Measurements from ENCODE around the gene MID1.

Gene MID1

GRCh38 chrX:10582945-10583344 lies 37.4 kb downstream of the MID1 start:
- H3K9me3 ChIP-seq (ENCODE audit: insufficient read depth, low read length, severe bottlenecking), result no peaks in the 10 kb centered on the region
- DNase-seq (no peak), ATAC-seq (ENCODE audit: insufficient read depth, low read depth) (no peak)
- no peak overlapping the region for H3K4me2 ChIP-seq (ENCODE audit: insufficient read depth, low read length)
- H3K27ac ChIP-seq (ENCODE audit: low read length), result no peak overlapping the region
- H2AFZ ChIP-seq (ENCODE audit: low read depth, low read length), result no peak overlapping the region
- no peak overlapping the region for H3K4me3 ChIP-seq (ENCODE audit: low read depth in 1 of 2, low read length in 2 of 2)
- no peaks in the 10 kb centered on the region for H3K27me3 ChIP-seq (ENCODE audit: insufficient read depth, low read length, poor library complexity)
- no peaks in the 10 kb centered on the region for H3K36me3 ChIP-seq (ENCODE audit: insufficient read depth, low read length)
- TF ChIP-seq, protein P1, sequence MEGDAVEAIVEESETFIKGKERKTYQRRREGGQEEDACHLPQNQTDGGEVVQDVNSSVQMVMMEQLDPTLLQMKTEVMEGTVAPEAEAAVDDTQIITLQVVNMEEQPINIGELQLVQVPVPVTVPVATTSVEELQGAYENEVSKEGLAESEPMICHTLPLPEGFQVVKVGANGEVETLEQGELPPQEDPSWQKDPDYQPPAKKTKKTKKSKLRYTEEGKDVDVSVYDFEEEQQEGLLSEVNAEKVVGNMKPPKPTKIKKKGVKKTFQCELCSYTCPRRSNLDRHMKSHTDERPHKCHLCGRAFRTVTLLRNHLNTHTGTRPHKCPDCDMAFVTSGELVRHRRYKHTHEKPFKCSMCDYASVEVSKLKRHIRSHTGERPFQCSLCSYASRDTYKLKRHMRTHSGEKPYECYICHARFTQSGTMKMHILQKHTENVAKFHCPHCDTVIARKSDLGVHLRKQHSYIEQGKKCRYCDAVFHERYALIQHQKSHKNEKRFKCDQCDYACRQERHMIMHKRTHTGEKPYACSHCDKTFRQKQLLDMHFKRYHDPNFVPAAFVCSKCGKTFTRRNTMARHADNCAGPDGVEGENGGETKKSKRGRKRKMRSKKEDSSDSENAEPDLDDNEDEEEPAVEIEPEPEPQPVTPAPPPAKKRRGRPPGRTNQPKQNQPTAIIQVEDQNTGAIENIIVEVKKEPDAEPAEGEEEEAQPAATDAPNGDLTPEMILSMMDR (IDR thresholded peaks at IDR 0.05; ENCODE audit: borderline replicate concordance, extremely low read depth, low read length, poor library complexity, severe bottlenecking), result no peak
- TF ChIP-seq EZH2 (IDR thresholded peaks at IDR 0.05; ENCODE audit: borderline replicate concordance, low read depth, low read length, severe bottlenecking), result no peak
- no peaks in the 10 kb centered on the region for H3K79me2 ChIP-seq (ENCODE audit: insufficient read depth, low read length)
- H3K9ac ChIP-seq (ENCODE audit: low read depth, low read length), result no peak overlapping the region
- H4K20me1 ChIP-seq (ENCODE audit: insufficient read depth, low read length), result no peaks in the 10 kb centered on the region
- no peaks in the 10 kb centered on the region for H3K4me1 ChIP-seq (ENCODE audit: insufficient read depth, low read length)

GRCh38 chrX:10582215-10582733 lies 38.1 kb downstream of the MID1 start:
- Histone ChIP-seq H3K27me3 (ENCODE audit: insufficient read depth, low read length, poor library complexity) (no peaks in the 10 kb centered on the region), H2AFZ (ENCODE audit: low read depth, low read length) (no peak overlapping the region), H3K4me3 (ENCODE audit: low read depth in 1 of 2, low read length in 2 of 2) (no peak overlapping the region), H3K79me2 (ENCODE audit: insufficient read depth, low read length) (no peaks in the 10 kb centered on the region), H3K4me2 (ENCODE audit: insufficient read depth, low read length) (no peak overlapping the region), H4K20me1 (ENCODE audit: insufficient read depth, low read length) (no peaks in the 10 kb centered on the region), H3K36me3 (ENCODE audit: insufficient read depth, low read length) (no peaks in the 10 kb centered on the region), H3K27ac (ENCODE audit: low read length) (no peak overlapping the region), H3K4me1 (ENCODE audit: insufficient read depth, low read length) (no peaks in the 10 kb centered on the region), H3K9me3 (ENCODE audit: insufficient read depth, low read length, severe bottlenecking) (no peaks in the 10 kb centered on the region), H3K9ac (ENCODE audit: low read depth, low read length) (no peak overlapping the region)
- TF ChIP-seq, protein P1 (IDR thresholded peaks at IDR 0.05; ENCODE audit: borderline replicate concordance, extremely low read depth, low read length, poor library complexity, severe bottlenecking), result no peak
- no peak for TF ChIP-seq EZH2 (IDR thresholded peaks at IDR 0.05; ENCODE audit: borderline replicate concordance, low read depth, low read length, severe bottlenecking)
- no peak for ATAC-seq (ENCODE audit: insufficient read depth, low read depth)
- no peak for DNase-seq

DNA sequence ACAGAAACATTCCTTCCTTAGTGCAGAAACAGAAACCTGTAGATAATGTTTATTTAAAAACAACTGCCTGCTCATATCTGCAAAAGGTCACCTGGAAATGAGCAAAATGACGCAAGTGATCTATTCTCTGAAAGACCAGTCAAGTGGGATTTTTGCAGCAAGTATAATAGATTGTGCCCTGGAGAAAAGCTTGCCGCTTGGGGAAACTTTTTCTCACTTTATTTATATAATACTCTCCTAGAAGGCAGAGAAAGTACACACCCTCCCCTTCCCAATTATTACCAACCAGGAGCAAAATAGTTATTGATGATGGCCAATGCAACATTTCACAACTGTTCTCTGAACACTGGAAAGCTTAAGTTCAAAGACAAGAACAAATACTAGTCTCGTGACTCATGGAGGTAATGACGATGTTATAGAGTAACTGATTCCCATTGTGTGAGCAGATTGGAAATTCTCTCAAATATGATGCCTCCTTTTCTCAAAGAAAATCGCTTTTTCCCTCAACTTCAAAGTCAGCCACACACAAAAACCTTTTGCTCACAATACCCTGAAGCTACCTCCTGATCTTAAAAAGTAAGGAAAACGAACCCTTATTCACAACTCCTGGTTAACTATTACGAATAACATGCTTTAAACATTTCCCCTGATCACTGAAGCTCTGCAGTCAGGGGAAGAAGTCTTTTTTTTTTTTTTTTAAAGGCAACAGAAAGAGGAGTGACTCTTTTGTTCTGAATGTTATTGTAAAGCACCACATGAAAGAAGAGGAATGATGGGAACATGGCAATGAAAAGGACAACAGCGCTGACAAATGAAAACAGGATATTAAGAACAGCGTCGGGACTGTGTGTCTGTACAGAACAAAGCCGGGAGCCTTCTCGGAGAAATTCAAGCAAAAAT lies 41.0 kb downstream of the MID1 start:
- TF ChIP-seq, protein P1 (IDR thresholded peaks at IDR 0.05; ENCODE audit: borderline replicate concordance, extremely low read depth, low read length, poor library complexity, severe bottlenecking), result no peak
- no peak for TF ChIP-seq EZH2 (IDR thresholded peaks at IDR 0.05; ENCODE audit: borderline replicate concordance, low read depth, low read length, severe bottlenecking)
- H4K20me1 ChIP-seq (ENCODE audit: insufficient read depth, low read length), result no peaks in the 10 kb centered on the region
- H3K4me1 ChIP-seq (ENCODE audit: insufficient read depth, low read length), result no peaks in the 10 kb centered on the region
- H3K9ac ChIP-seq (ENCODE audit: low read depth, low read length), result no peak overlapping the region
- ATAC-seq (ENCODE audit: insufficient read depth, low read depth), result no peak
- no peak overlapping the region for H2AFZ ChIP-seq (ENCODE audit: low read depth, low read length)
- DNase-seq, result no peak
- no peak overlapping the region for H3K4me2 ChIP-seq (ENCODE audit: insufficient read depth, low read length)
- no peaks in the 10 kb centered on the region for H3K36me3 ChIP-seq (ENCODE audit: insufficient read depth, low read length)
- H3K9me3 ChIP-seq (ENCODE audit: insufficient read depth, low read length, severe bottlenecking), result no peaks in the 10 kb centered on the region
- no peak overlapping the region for H3K4me3 ChIP-seq (ENCODE audit: low read depth in 1 of 2, low read length in 2 of 2)
- H3K27me3 ChIP-seq (ENCODE audit: insufficient read depth, low read length, poor library complexity), result no peaks in the 10 kb centered on the region
- no peaks in the 10 kb centered on the region for H3K79me2 ChIP-seq (ENCODE audit: insufficient read depth, low read length)
- H3K27ac ChIP-seq (ENCODE audit: low read length), result no peak overlapping the region
